ENCODE results near the gene IQCM.
"Not testable (repeated sequence)": the region's sequence is repeated elsewhere in the genome, so short reads cannot be mapped to it uniquely, and the experiment has no call there.

Gene IQCM

DNA sequence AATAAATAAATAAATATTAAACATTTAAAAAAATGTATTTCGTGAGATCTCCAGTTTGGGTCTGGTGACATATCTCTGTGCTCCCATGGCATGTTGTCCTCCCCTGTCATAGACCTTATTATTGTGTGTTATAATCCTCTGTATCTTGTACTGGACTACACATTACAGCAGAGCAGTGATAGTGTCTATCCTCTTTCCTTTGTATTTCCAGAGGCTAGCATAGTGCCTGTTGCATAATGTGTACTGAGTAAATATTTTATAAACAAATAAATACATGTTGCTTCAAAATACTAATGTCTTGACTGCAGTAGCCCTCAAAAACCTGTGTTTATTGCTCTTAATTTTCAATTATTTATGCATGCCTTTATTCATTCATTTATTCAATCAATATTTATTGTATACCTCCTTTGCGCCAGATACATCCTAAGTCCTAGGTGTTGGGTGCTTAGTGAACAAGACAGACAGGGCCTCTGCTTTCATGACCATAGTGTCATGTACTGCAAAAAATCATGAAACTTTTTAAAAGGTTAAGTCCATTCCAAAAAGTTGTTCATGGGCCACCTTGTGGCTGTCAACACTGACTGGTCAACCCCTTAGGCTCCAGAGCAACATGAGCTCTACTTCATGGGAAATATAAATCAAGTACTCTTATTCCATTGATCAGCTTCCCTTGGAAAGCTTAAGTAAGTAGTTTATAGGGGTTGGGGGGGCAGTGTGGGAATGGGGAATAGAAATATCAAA is 303.9 kb downstream of the IQCM start:
- TF ChIP-seq, protein P1, sequence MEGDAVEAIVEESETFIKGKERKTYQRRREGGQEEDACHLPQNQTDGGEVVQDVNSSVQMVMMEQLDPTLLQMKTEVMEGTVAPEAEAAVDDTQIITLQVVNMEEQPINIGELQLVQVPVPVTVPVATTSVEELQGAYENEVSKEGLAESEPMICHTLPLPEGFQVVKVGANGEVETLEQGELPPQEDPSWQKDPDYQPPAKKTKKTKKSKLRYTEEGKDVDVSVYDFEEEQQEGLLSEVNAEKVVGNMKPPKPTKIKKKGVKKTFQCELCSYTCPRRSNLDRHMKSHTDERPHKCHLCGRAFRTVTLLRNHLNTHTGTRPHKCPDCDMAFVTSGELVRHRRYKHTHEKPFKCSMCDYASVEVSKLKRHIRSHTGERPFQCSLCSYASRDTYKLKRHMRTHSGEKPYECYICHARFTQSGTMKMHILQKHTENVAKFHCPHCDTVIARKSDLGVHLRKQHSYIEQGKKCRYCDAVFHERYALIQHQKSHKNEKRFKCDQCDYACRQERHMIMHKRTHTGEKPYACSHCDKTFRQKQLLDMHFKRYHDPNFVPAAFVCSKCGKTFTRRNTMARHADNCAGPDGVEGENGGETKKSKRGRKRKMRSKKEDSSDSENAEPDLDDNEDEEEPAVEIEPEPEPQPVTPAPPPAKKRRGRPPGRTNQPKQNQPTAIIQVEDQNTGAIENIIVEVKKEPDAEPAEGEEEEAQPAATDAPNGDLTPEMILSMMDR (IDR thresholded peaks at IDR 0.05; ENCODE audit: low read depth, low read length, missing control alignments), result no peak
- no peak overlapping the region for H3K4me3 ChIP-seq (ENCODE audit: low read depth, low read length)
- DNase-seq (ENCODE audit: low read depth), result no peak

DNA sequence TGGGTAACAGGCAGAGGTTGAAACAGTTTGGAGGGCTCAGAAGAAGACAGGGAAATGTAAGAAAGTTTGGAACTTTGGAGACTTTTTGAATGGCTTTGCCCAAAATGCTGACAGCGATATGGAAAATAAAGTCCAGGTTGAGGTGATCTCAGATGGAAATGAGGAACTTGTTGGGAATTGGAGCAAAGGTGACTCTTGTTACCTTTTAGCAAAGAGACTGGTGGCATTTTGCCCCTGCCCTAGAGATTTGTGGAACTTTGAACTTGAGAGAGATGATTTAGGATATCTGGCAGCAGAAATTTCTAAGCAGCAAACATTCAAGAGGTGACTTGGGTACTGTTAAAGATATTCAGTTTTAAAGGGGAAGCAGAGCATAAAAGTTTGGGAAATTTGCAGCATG is 308.3 kb downstream of the IQCM start:
- H3K4me3 ChIP-seq (ENCODE audit: low read depth, low read length); DNase-seq (ENCODE audit: low read depth): not testable (repeated sequence)

DNA sequence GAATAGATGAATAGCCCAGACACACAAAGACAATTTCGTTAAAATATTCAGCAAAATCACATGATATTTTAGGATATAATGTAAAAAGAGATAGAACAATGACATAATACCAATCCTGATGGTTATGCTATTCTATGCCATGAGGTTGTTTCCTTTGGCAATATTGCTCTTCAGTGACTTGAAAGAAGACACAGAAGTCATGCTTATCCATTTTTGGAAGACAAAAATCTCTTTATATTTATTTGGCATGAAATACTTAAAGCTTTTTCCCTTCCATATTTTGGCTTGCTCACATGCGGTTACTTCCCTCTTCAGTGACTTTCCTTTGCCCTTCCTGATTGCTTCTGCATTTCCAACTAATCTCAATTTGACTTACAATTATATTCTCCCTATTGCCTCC is 314.8 kb downstream of the IQCM start:
- TF ChIP-seq, protein P1 (IDR thresholded peaks at IDR 0.05; ENCODE audit: low read depth, low read length, missing control alignments), result no peak

DNA sequence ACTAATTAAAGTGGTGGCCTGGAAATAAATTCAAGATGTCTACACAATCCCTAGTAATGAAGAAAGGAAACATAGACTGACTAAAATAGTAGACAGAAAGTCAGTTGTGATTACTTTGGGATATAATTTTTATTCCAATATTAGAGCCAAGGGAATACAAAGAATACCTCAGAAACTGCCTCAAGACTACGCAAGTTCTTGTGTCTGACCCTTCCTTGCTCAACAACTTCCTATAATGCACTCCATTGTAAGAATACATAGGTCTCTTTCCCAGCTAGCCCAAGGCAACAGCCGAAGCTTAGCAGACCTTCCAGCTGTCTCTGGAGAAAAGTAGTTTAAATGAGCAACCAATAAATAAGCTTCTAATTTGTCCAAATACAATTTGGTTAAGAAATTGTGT is 315.9 kb downstream of the IQCM start:
- H3K4me3 ChIP-seq (ENCODE audit: low read depth, low read length), result no peak overlapping the region
- no peak for DNase-seq (ENCODE audit: low read depth)
- TF ChIP-seq, protein P1 (IDR thresholded peaks at IDR 0.05; ENCODE audit: low read depth, low read length, missing control alignments), result no peak

More for the DNA sequence above, 314.8 kb downstream of the IQCM start:
- no peak overlapping the region for H3K4me3 ChIP-seq (ENCODE audit: low read depth, low read length)
- DNase-seq (ENCODE audit: low read depth), result no peak

DNA sequence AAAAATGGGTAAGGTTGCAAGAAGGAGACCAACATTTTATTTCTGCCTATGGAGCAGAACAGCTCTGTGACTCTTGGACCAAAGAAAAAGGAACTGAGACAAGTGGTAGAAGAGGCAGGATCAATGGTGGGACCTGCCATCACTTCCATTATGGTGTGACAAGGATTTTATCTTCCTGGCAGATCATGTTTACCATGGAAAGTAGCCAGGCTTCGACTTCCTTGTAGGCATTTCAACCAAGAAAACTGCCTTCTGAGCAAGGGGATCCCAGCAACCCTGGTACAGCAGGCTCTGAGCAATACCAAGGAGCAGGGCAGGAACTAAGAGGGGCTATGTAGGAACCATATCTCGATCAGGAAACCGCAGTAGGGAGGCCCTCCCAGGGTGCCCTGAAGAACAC is 317.4 kb downstream of the IQCM start:
- no peak for DNase-seq (ENCODE audit: low read depth)
- TF ChIP-seq, protein P1 (IDR thresholded peaks at IDR 0.05; ENCODE audit: low read depth, low read length, missing control alignments), result no peak
- no peak overlapping the region for H3K4me3 ChIP-seq (ENCODE audit: low read depth, low read length)

DNA sequence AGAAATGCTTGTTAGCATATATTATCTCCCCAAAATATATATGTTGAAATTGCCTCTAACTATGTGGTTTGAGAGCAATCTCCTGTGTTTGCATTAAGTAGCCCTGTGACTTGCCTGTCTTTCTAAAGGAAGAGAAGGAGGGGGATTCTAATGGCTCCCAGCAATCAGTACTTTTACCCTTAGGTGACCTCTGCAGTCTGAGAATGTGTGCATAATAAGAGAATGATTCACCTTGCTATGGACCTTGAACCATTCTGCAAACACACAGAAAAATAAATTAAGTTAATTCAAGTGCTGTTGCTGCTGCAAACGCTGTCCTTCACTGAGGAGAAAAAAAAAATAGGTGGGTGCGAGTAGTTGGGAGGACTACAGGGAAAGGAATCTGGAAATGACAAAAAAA is 322.2 kb downstream of the IQCM start:
- no peak for DNase-seq (ENCODE audit: low read depth)
- H3K4me3 ChIP-seq (ENCODE audit: low read depth, low read length), result no peak overlapping the region
- TF ChIP-seq, protein P1 (IDR thresholded peaks at IDR 0.05; ENCODE audit: low read depth, low read length, missing control alignments), result no peak

DNA sequence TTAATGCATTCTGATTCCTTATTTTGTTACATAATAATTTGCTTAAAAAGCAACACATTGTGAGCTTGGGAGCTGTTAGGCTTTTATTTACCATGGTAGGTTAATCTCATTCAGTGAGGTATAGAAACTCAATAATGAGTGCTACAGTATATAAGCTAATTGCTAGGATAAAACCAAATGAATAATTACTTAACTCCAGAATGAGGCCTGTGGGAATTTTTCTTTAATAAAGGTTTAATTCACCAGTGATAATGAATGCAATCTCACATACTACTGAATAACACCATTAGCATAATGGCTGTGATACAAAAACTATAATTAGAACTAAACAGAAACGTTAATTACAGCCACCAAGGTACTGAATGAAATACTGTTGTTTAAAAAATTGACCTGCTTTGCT is 326.3 kb downstream of the IQCM start:
- DNase-seq (ENCODE audit: low read depth), result no peak
- H3K4me3 ChIP-seq (ENCODE audit: low read depth, low read length), result no peak overlapping the region
- TF ChIP-seq, protein P1 (IDR thresholded peaks at IDR 0.05; ENCODE audit: low read depth, low read length, missing control alignments), result no peak
